ENCODE results near the gene PDP2.

Gene PDP2, protein sequence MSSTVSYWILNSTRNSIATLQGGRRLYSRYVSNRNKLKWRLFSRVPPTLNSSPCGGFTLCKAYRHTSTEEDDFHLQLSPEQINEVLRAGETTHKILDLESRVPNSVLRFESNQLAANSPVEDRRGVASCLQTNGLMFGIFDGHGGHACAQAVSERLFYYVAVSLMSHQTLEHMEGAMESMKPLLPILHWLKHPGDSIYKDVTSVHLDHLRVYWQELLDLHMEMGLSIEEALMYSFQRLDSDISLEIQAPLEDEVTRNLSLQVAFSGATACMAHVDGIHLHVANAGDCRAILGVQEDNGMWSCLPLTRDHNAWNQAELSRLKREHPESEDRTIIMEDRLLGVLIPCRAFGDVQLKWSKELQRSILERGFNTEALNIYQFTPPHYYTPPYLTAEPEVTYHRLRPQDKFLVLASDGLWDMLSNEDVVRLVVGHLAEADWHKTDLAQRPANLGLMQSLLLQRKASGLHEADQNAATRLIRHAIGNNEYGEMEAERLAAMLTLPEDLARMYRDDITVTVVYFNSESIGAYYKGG
- 10.2 to 49.2 (median 26.8) reads per million in 3 experiments for total RNA-seq

DNA sequence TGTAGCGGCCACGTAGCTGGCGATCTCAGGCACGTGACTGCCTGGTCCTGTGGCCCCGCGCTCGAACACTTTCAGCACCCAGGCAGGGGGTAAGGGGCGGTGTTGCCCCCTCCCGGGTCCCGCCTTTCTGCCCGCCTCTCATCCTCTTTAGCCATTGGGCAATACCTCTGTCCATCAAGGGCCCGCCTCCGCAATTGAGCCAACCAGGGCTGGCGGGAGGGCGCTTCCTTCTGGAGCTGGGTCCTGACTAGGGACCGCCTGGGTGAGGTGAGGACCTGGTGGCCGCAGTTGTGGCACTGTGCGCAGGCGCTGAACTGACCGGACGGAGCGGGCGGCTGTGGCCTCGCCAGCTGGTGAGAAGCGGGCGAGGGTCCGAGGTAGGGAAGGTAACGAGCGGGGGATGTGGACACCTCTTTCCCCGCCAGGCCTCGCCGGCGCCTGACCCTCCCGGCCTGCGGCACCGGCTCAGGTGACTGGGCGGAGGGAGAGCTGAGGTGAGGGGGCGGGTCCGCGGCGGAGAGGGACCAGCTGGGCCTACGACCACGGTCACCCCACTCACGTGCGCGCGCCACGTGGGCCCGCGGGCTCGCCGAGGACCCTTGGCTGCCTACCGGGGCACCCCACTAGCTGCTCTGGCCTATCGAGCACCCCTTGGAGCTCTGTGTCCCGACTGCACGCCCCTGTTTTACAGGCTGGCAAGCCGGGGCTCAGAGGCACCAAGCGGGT, at the start of gene PDP2:
Gene PDP2 (plus strand): TSS at position 228 of the 726 bp plus-strand sequence. CDS start 3,770 bp downstream, outside the sequence.
- DNase-seq = peak; percentile 87

DNA sequence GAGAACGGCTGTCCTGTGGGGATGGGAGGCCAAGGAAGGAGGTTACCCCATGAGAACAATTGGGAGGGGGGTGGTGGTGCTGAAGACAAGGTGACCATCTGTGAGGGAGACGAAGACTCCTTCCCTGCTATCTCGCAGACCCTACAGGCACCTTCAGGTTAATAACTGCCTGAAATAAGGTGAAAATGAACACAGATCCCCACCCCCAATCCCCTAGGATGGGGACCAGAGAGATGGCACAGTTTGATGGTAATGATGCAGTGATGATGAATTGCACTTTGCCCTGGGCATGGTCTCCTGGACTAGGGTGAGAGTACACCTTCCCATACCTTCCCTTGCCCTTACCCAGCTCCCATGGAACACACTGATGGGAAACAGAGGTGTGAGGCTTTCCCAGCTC, 48.1 kb upstream of the PDP2 start:
- no peak for DNase-seq

DNA sequence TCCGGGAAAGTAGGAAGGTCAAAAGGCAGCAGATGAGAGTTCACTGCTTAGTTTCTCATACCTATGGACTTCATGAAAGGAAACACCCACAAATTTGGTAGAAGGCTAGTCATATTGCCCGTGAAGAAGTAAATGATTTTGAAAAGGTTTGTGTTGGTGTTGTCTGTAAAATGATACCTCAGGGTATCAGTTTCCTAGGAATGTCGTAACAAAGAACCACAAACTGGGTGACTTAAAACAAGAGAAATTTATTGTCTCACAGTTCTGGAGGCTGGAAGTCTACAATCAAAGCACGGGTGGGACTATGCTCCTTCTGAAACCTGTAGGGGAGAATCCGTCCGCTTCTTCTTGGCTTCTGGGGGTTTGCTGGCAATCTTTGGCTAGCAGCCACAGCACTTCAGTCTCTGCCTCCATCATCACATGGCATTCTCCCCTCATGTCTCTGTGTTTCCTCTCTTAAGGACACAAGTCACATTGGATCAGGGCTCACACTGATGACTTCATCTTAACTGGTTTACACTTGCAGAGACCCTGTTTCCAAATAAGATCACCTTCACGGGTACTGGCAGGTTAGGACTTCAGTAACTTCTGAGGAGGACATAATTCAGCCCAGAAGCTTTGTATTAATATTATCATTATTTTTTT, 47.5 kb upstream of the PDP2 start:
- no peak for DNase-seq

DNA sequence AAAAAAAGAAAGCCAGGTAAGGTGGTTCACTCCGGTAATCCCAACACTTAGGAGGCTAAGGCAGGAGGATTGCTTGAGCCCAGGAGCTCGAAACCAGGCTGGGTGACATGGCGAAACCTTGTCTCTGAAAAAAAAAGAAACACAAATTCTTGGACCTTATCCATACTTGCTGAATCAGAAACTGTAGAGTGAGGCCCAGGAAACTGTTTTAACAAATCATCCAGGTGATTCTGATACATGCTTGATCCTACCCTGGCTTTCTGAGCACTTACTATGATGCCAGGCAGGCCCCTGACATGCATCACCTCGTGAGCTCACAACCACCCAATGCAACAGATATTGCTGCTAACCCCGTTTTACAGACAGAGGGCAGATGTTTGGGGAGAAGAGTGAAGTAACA, 45.6 kb upstream of the PDP2 start:
- no peak for DNase-seq

DNA sequence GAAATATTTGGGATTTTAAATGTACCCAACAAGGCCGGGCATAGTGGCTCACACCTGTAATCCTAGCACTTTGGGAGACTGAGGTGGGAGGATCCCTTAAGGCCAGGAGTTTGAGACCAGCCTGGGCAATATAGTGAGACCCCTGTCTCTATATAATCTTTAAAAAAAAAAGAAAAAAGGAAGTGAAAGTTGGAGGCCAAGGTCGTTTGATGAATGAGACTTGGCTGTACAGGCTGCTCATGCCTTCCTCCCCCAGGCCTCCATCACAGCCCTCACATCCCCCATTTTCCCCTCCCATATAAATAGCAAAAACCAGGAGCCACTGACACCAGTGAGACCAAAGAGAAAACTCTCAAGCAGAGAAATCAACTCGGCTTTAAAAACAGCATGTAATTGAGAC, 39.4 kb upstream of the PDP2 start:
- no peak for DNase-seq

DNA sequence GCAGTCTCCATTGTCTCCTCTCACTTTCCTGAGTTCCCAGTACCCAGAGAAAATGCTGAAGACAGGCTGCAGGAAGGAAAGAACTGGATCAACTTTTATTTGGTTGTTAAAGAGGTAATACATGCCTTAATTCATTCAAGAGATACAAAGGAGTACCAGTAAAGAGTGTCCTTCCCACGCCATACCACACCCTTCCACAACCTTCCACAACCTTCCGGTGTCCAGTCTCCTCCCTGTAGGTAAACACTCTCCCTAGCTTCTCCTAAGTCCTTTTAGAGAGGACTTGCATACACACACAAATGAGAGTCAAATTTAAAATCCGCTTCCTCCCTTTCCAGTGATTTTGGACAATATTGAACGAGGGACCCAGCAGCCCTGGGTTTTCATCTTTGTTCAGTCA, 38.9 kb upstream of the PDP2 start:
- no peak for DNase-seq

DNA sequence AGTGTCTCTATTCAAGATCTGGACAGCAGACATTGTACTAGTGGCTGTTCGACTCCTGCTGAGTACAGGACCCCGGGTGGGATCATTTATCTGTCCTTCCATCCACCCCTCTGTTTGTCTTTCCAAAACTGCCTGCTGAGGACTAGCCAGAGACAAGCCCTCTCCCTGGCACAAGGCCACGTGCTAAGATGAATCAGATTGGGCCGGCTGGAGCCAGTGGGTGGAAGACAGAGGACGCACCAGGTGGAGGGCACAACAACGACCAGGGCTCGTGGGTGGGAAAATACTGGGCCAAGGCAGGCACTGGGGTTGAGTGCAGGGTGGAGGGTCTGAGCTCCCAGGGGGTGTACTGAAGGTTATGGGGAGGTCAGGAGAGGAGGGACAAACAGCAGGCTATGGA, 37.5 kb upstream of the PDP2 start:
- no peak for DNase-seq

DNA sequence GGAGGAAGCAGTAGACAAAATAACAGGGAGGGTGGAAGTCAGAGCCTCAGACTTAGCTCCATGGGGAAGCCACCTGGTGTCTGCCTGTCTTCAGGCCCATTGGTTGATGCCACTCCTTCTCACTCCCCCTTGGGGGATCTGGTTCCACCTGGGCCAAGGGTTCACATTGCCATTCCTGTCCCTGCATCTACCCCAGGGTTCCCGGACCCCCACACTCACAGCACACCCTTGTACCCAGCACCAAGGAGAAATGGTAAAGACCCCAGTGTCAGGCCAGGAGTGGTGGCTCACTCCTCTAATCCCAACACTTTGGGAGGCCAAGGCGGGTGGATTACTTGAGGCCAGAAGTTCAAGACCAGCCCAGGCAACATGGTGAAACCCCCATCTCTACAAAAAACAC, 37.1 kb upstream of the PDP2 start:
- DNase-seq = no peak

DNA sequence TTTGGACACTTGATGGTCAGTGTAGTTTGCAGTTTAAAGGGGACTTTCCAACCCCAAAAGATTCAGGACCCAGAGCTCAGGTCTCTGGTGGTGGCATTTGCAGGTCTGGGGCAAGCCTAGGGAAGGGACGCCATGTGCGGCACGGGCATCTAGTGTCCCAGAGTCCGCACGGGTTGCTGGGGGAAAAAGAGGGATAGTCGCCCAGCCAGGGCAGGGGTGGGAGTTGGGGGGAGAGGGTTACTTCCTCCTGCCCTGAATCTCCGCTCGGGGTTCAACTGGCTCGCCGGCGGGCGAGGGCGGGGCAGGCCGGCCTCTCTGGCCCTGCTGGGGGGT, 36.3 kb upstream of the PDP2 start:
- no peak for DNase-seq

DNA sequence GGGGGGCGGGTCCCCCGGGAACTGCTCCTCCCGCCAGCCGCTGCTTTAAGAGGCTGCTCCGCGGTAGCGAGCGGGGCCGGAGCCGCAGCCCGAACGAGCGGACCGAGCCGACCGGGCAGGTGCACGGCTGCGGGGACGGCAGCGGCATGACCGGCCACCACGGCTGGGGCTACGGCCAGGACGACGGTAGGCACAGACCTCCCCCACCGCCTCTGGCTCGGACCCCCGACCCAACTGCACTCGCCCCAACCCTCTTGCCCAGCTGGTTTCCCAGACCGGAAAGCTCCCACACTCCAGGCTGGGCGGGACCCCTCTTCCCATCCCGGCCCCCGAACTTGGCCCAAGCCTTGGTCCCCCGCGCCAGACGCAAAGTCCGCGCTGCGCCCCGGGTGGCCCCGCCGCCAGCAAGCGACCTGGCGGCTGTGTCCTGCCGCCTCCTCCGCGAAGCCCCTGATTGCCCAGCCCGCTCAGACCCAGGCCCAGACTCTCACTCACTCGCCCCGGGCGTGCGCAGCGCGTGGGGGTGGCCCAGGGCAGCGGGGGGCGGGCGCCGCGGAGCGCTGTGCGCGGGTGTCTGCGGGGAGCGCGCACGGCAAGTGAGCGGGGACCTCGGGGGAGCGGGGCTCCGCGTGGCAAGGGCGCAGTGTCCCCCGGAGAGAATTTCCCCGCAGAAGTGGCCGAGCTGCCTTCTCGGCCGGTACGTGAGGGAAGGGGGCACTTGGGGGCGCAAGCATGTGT, 35.8 kb upstream of the PDP2 start, which contains the start of gene CA7:
Gene CA7 (plus strand): TSS at position 73 of the 738 bp plus-strand sequence. CDS start 74 bp downstream, at position 147.
- no peak for DNase-seq

DNA sequence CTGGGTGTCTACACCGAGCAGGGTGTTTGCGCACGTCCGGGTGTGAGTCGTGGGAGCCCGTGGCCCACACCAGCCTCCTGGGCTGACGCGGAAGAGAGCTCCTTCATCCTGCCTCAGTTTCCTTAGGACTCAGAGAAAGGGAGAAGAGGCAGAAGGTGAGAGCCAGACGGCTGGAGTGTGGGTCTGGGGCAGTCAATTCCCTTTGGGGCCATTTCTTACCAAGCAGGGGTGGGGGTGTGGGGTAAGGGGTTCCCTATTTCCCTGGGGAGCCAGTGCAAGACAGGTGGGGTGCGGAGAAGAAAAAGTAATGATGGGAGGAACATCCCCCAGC, 35.3 kb upstream of the PDP2 start:
- no peak for DNase-seq

DNA sequence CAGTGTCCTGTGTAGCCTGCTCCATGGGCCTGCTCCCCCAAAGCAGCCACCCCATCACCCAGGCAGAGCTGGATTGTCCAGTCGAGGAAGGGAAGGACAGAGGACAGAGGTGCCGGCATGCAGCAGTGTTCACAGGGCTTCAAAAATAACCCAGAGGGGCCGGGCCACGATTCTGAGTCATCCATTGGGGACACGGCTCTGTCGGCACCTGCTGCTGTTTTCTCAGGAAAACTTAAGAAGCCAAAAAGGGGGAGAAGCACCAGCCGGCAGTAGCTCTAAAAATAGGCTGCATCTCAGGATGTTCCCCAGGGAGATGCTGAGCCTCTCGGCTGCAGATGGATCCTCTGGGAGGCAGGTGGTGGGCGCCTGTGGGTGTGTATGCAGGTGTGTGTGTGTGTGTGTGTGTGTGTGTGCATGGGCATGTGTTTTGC, 34.5 kb upstream of the PDP2 start:
- DNase-seq = no peak

DNA sequence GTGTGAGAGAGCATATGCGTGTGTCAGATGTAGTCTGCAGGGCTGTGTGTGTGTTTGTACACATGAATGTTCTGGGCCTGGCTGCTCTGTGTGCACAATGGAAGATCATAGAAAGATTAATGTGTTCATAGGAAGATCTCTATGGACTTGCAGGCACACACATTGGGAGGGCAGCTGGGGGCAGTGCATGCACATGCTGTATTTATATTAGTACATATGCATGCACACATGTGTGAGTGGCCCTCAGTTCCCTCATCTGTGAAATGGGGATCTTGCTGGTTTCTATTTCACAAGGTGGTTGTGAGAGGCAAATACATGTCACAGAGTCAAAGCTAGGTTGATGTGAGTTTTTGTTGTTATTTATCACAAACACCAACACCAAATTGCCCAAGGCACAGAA, 34.0 kb upstream of the PDP2 start:
- no peak for DNase-seq

DNA sequence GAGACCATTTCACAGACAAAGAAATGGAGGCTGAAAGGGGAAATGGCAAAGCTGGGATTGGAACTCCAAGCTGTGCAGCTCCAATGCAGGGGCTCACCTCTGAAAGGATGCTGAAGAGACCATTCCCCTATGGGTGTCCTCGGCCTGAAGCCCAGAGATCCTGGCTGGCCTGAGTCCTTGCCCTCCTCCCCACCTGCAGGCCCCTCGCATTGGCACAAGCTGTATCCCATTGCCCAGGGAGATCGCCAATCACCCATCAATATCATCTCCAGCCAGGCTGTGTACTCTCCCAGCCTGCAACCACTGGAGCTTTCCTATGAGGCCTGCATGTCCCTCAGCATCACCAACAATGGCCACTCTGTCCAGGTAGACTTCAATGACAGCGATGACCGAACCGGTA, 33.5 kb upstream of the PDP2 start:
- no peak for DNase-seq

DNA sequence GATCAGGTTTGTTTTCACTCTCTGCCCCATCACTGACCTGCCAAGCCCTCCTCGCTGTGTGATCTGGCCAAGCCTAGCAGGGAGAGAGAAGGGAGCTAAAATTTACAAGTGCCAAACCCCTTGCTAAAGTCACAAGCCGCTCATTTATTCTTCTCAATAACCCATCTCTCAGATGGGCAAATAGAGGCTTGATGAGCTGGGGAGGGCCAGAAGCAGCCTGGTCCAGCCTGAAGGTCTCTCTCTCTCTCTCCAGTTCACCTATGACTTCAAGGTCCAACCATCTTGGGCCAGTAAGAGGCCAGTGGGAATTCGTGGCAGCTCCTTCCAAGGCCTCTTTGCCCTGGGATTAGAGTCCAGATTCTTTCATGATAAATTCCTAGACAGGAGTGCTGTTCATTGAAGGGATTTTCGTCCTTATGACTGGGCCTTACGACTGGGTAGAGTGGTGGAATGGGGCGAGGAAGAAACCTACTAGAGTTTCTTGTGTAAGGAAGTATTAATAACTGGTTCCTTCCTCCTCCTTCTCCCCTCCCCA, 32.7 kb upstream of the PDP2 start:
- DNase-seq = no peak

DNA sequence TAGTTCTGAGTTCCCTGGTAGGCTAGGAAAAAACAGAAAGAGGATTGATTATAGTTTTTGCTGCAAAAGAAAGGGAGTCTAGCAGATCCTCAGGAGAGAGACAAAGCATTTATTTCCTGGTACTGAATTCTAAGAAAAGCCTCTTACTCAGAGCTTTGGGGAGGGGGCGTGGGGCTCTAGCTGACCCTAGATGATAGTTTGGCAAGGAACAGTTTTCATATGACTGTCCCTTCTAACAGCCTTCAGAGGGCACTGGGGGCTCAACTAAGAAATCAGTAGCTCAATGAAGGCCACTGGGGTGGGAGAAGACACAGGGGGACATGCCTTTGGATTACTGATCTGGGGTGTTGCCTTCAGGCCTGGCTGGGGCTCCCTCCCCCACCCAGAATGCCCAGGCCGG, 32.1 kb upstream of the PDP2 start:
- DNase-seq = no peak

DNA sequence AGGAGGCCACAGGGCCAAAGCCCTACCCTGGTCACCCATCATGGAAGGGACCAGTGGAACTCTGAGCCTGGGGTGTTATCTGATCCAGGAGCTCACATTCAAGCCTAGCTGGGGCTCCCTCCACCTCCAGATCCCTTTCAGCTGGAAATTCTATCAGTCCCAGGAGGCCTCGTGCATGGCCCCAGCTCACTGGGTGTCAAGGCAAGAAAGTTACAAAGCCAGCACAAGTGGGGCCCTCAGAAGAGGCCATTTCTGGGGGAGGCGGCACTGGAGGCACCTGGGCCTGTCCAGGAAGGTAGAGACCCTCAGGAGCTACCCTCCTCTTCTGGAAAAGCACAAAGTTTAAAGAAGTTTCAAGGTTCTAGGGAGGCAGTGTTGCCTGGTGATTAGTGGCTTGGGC, 31.3 kb upstream of the PDP2 start:
- no peak for DNase-seq

DNA sequence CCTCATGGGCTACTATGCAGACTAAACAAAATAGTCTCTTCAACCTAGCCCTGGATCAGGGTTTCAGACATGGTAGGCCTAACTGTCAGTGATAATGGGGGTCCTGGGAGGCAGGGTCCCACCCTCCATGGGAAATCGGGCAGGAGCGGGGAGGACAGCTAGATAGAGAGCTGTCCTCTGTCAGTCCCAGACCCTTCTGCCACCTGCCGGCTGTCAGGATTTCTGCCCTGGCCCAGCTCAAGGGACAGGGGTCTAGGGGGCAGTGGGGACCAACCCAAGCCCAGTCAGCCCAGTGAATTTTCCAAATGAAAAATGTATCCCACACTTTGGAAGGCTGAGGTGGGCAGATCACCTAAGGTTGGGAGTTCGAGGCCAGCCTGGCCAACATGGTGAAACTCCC, 30.8 kb upstream of the PDP2 start:
- DNase-seq = no peak

DNA sequence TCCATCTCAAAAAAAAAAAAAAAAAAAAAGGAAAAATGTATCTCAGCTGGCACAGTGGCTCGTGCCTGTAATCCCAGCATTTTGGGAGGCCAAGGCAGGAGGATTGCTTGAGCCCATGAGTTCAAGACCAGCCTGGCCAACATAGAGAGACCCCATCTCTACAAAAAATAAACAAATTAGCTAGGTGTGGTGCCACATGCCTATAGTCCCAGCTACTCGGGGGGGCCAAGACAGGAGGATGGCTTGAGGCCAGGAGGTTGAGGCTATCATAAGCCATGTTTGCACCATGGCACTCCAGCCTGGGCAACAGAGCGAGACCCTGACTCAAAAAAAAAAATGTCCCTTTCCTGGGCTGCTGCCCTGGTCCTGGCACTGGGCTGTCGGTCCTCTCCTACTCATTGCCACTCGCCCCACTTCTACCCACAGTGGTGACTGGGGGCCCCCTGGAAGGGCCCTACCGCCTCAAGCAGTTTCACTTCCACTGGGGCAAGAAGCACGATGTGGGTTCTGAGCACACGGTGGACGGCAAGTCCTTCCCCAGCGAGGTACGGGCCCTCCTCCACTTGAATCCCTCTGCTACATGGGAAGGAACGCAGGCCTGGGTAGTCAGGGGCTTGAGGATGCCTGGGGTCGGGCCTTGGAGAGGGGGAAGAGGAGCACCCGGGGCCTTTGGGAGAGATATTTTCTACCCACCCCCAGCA, 30.1 kb upstream of the PDP2 start:
- no peak for DNase-seq

DNA sequence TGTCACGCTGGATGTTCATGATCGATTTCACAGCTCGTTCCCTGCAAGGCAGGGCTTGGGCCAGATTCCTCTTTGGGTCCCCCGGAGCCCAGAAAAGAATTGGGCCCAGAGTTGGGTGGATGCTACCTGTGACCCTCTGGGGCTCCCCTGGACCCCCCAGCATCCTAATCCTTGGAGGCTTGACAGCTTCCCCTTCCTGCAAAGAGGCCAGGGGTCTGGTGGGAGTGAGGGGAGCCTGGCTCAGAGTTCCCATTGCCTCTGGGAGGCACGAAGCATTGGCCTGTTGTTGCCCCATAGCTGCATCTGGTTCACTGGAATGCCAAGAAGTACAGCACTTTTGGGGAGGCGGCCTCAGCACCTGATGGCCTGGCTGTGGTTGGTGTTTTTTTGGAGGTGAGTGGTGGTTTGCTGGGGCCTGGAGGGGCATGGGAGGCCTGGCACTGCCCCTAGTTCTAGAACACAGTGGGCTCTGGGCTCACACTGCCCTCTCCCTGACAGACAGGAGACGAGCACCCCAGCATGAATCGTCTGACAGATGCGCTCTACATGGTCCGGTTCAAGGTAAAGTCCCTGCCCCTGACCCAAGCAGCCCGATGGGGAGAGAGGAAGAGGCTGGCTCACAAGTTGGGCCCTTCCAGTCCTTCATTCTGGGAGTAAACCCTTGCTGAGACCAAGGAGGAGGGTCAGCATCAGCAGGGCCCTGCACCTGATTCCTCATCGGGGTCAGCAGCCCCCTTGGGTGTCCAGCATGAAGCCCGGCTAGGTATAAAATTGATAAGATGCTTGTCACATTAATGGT, 28.9 kb upstream of the PDP2 start:
- DNase-seq = no peak
